ENCODE data around the gene MINK1. TPM values are rescaled to one million over a fixed set of nuclear protein-coding genes. Genes with fewer than 3 reads are reported as not detected.

The MINK1 gene
- 51.4 TPM for total RNA-seq

GRCh38 chr17:4833178-4833940 is at the start of gene MINK1:
TSS of gene MINK1 (plus strand) at chr17:4833340. CDS start at chr17:4833584, 244 bp downstream.
- peak; percentile 98 for DNase-seq

GRCh38 chr17:4785311-4786105 is 47.6 kb upstream of the MINK1 start:
- no peak for DNase-seq

- no peak for DNase-seq
These were observed 47.0 kb upstream of the MINK1 start, which contains the start of gene VMO1 for GRCh38 chr17:4786106-4786511. TSS of gene VMO1 (minus strand) at chr17:4786364. CDS start at chr17:4786352, 12 bp downstream.

- DNase-seq = no peak
These were observed 46.6 kb upstream of the MINK1 start for GRCh38 chr17:4786516-4786915.

GRCh38 chr17:4788159-4788806 is 44.9 kb upstream of the MINK1 start:
- no peak for DNase-seq

- DNase-seq = no peak
These were observed 44.1 kb upstream of the MINK1 start, which contains the start of gene GLTPD2 for GRCh38 chr17:4788807-4789700. TSS of gene GLTPD2 (plus strand) at chr17:4788964. CDS start at chr17:4789012, 48 bp downstream.

GRCh38 chr17:4789701-4789950 is 43.5 kb upstream of the MINK1 start:
- DNase-seq = no peak

- DNase-seq = peak; percentile 90
These were observed 43.0 kb upstream of the MINK1 start for GRCh38 chr17:4789951-4790704.

GRCh38 chr17:4790705-4791088 is 42.4 kb upstream of the MINK1 start:
- no peak for DNase-seq

- DNase-seq = no peak
These were observed 38.0 kb upstream of the MINK1 start for GRCh38 chr17:4795168-4795567.

GRCh38 chr17:4796552-4796920 is 36.6 kb upstream of the MINK1 start:
- peak; percentile 54 for DNase-seq

- DNase-seq = no peak
These were observed 32.5 kb upstream of the MINK1 start for GRCh38 chr17:4800462-4801196.

- no peak for DNase-seq
These were observed 30.9 kb upstream of the MINK1 start, which contains the start of gene C17orf114 for GRCh38 chr17:4802228-4802627. TSS of gene C17orf114 (minus strand) at chr17:4802328.

- peak; percentile 34 for DNase-seq
These were observed 26.7 kb upstream of the MINK1 start for GRCh38 chr17:4806456-4806776.

- peak; percentile 93 for DNase-seq
These were observed 26.1 kb upstream of the MINK1 start, which contains the start of gene PLD2 for GRCh38 chr17:4806777-4807604. TSS of gene PLD2 (plus strand) at chr17:4807152. CDS start at chr17:4807773, 621 bp downstream.

GRCh38 chr17:4807605-4808377 is 25.3 kb upstream of the MINK1 start:
- no peak for DNase-seq

- DNase-seq = peak; percentile 71
These were observed 24.8 kb upstream of the MINK1 start for GRCh38 chr17:4808378-4808767.

GRCh38 chr17:4810696-4811290 is 22.3 kb upstream of the MINK1 start:
- DNase-seq = no peak
